Middle frontal gyrus (tissue), 1 donor: ENCODE measurements around the gene NUP210L.
"Not testable (repeated sequence)": the region's sequence is repeated elsewhere in the genome, so short reads cannot be mapped to it uniquely, and the experiment has no call there.

Experiments
- DNase-seq: peaks from one replicate; pipeline ENCODE4 v3.0.0-alpha.2; 2015; ENCODE audit warnings: low spot score; ENCODE audit errors: extremely low spot score

The NUP210L gene

DNA sequence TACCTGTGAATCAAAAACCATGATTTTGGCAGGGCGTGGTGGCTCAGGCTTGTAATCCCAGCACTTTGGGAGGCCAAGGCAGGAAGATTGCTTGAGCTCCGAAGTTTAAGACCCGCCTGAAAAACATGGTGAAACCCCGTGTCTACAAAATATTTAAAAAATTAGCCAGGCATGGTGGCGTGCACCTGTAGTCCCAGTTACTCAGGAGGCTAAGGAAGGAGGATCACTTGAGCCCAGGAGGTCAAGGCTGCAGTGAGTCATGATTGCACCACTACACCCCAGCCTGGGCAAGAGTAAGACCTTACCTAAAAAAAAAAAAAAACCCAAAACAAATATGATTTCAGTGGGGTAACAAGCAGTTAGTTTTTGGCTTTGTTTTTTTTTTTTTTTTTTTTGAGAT, 54.7 kb downstream of the NUP210L start:
- not testable (repeated sequence) for DNase-seq

DNA sequence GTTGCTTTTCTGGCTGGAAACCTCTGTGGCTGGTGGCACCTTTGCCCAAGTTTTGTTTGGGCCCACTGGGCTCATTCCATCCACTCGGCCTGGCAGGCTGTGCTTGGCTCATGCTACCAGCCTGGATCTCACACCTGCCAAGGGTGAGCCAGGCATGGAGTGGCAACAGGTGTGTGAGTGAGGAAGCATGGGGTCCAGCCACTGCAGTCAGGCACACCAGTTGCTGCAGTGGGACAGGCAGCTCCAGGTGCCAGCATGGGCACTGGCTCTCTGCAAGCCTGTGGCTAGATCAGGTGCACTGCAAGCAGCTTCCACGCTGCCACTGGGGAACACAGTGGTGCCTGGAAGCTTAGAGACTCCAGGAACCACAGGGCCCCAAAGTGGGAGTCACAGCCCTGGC, 57.0 kb downstream of the NUP210L start:
- DNase-seq = no peak

DNA sequence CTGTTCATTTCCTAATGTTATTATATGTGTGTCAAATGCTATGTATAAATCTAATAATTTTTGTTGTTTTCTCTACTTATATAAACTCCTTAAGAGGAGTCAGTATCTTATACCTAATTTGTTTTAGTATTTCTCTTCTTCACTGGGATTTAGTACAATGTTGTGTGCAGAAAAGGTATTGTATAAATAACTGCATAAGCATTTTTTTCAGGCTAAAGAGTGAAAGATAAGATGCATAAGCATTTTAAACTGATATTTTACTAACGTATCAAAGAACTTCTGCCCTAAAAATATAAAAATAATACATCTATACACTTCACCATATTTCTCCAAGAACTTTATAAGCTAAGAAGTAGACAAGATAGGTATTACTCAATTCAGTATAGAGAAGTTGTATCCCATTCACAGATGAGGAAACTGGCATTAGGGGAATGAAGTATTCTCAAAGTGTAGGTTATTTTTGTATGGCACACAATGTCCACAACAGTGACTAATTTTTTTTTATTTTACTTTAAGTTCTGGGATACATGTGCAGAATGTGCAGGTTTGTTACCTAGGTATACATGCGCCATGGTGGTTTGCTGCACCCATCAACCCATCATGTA, 59.3 kb downstream of the NUP210L start:
- DNase-seq = no peak

DNA sequence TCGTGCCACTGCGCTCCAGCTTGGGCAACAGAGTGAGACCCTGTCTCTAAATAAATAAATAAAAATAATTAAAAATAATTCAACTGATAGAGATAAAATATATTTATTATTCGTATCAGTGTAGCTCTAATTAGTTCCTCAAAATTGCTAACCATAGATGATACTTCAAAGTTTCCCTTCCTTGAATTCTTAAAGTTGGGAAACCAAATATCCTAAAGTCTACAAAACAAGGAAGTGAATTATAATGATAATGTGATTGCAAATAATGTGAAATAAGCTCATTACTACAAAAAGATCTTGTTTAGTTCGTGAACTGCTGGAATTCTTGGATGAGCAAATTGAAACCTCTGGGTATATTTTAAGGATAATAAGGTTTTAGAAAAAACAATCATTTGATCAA, 60.5 kb downstream of the NUP210L start:
- no peak for DNase-seq

DNA sequence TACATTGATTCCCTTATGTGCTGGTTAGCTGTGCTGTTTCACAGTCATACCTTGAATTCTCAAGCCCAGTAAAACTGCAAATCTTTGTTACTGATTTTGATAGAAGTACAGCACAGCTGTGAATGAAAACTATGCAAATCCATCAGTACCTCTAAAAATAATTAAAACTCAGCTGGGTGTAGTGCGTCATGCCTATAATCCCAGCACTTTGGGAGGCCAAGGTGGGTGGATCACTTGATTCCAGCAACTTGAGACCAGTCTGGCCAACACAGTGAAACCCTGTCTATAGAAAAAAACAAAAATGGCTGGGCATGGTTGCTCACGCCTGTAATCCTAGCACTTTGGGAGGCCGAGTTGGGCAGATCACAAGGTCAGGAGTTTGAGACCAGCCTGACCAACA, 61.2 kb downstream of the NUP210L start:
- DNase-seq = no peak

DNA sequence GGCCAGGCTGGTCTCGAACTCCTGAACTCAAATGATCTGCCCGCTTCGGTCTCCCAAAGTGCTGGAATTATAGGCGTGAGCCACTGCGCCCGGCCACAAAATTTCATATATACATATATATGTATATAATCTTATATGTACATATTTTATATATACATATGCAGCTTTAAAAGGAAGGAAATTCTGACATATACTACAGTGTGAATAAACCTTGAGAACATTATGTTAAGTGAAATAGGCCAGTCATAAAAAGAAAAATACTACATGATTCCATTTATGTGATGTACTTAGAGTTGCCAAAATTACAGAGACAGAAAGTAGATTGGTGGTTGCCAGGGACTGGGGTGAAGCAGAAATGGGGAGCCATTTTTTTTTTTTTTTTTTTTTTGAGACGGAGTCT, 63.2 kb downstream of the NUP210L start:
- DNase-seq = no peak

DNA sequence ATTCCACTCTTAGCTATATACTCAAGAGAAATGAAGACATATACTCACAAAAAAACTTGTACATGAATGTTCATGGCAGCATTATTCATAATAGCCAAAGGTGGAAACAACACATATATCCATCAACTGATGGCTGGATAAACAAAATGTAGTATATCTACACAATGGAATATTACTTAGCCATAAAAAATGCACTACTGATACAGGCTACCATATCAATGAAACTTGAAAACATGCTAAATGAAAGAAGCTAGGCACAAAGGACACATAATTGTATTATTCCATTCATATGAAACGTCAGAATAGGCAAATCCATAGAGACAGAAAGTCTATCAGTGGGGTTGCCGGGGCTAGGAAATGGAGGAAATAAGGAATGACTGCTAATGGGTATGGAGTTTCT, 67.3 kb downstream of the NUP210L start:
- DNase-seq = no peak

DNA sequence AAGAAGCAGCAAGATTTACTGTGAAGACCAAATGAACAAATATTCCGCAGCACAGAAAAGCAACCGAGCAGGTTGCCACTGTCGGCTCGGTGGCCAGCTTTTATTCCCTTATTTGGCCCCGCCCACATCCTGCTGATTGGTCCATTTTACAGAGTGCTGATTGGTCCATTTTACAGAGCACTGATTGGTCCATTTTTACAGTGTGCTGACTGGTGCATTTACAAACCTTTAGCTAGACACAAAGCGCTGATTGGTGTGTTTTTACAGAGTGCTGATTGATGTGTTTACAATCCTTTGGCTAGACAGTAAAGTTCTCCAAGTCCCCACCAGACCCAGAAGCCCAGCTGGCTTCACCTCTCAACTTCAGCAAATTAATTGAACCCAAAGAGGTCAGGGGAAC, 71.8 kb downstream of the NUP210L start:
- DNase-seq = not testable (repeated sequence)

DNA sequence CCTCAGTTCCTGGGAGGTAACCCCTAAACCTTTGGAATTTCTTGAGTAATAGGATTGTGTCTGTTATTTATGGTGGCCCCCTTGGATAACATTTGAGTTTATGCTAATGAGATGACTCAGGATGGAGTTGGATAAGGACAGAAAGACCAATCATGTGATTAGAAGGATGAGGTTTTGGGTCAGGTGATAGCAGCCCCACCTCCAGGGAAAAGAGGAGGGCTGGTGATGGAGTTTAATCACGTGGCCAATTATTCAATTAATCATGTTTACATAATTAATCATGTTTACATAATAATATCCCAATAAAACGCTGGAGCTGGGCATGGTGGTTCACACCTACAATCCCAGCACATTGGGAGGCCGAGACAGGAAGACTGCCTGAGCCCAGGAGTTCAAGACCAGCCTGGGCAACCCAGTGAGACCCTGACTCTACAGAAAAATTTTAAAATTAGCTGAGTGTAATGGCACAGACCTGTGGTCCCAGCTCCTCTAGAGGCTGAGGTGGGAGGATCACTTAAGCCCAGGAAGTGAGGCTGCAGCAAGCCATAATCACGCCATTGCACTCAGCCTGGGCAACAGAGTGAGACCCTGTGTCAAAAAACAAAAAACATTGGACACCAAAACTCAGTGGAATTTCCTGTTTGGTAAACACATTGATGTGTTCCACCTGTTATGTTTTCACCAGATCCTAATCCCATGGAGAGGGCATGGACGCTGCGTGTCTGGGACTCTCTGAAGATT, 73.3 kb downstream of the NUP210L start:
- no peak for DNase-seq

DNA sequence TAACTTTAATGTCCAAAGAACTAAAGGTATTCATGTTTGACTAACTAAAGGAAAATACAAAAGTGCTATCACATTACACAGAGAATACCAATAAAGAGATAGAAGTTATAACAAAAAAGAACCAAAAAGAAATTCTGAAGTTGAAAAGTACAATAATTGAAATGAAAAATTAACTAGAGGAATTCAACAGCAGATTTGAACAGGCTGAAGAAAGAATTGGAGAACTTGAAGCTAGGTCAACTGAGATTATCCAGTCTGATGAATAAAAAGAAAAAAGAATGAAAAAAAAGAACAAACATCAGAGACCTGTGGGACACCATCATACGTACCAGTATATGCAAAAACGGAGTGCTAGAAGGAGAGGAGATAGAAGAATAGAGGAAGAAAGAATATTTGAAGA, 78.5 kb downstream of the NUP210L start:
- DNase-seq = no peak

DNA sequence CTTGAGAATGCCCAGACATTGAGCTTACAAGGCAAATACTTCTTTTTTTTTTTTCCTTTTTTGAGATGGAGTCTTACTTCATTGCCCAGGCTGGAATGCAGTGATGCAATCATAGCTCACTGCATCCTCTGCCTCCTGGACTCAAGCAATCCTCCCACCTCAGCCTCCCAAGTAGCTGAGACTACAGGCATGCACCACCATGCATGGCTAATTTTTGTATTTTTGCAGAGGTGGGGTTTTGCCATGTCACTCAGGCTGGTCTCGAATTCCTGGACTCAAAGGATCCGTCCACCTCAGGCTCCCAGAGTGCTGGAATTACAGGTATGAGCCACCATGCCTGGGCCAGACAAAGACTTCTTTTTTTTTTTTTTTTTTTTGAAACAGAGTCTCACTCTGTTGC, 79.1 kb downstream of the NUP210L start:
- no peak for DNase-seq

DNA sequence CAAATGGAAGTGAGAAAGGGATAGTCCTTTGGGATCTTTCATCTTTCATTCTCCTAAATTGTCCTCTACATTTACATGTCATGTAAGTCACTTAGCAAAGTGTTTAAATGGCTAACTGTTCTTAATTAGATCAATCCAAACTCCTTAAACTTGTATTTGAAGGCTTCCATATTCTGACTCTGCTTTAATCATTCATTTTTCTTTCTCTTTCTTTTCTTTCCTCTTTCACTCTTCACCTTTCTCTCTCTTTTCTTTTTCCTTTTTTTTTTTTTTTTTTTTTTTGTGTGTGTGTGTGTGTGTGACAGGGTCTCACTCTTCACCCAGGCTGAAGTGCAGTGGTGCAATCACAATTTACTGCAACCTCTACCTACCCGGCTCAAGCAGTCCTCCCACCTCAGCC, 92.6 kb downstream of the NUP210L start:
- DNase-seq = no peak

DNA sequence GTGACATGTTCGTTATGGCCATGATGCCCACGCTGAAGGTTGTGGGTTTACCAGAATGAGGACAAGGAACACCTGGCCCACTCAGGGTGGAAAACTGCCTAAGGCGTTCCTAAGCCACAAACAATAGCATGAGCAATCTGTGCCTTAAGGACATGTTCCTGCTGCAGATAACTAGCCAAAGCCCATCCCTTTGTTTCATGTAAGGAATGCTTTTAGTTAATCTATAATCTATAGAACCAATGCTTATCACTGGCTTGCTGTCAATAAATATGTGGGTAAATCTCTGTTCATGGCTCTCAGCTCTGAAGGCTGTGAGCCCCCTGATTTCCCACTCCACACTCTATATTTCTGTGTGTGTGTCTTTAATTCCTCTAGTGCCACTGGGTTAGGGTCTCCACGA, 107.4 kb downstream of the NUP210L start:
- DNase-seq = not testable (repeated sequence)

DNA sequence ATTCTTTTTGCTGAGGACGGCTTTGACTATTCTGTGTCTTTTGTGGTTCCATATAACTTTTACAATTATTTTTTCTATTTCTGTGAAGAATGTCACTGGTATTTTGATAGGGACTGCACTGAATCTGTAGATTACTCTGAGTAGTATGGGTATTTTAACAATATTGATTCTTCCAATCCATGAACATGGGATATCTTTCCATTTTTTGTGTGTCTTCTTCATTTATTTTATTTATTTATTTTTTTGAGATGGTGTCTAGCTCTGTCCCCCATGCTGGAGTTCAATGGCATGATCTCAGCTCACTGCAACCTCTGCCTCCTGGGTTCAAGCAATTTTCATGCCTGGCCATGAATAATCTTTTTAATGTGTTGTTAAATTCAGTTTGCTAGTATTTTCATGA, 121.2 kb downstream of the NUP210L start:
- DNase-seq = not testable (repeated sequence)

DNA sequence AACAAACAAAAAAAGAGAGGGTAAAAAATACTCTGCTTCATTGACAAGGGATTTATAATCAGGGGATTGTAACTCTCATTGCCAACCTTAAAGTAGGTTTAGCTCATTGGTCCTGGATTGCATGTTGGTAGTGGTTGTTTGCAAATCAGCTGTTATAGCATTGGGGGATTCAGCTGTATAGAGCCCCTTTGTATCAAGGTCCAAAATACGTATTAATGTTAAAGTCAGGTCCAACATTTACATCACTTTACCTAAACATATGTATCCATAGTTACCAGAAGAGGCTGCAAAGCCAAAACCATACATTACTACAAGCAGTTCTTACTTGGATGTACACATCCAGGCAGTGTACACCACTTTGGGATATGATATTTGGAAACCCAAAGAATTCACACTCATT, 134.9 kb downstream of the NUP210L start:
- DNase-seq = no peak

DNA sequence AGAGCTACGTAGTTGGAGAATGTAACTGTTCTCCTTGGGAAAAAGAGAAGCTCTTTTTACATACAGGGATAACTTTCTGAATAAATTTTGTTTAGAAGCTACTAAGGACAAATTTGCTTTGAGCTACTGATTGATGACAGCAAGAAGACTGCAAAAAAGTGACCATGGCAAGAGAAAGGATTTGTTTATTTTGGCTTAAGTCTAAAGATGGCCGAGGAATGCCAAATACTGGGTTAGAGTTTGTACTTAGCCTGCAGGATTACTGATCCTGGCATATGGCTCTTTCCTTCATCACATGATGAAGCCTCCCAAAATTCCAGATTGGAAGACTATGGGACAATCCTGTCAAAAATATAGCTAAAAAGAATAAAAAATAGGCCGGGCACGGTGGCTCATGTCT, 135.6 kb downstream of the NUP210L start:
- no peak for DNase-seq

DNA sequence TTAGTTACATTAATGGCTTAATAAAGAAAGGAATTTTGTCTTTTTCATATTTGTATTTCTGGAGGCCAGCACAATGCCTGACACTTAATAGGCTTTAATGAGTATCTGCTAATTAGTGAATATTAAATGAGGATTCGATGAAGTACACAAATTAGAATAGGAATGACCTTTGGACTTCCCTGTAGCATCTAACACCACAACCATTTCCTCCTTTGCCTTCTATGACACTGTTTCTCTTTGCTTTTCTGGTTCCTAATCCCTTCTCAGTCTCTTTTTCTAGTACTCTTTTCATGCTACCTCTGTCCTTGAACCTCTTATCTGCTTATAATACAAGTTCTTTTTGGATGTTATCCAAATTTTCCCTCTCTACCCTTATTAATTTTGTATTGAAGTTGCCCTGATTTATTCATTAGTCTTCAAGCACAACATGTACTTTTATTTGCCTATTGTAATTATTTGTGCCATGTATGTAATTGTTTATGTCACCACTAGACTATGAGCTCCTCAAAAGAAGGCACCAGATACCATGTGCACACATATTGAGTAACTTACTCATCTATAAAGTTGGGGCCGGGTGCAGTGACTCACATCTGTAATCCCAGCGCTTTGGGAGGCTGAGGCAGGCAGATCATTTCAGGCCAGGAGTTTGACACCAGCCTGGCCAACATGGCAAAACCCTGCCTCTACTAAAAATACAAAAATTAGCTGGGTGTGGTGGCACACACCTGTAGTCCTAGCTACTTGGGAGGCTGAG, 140.5 kb downstream of the NUP210L start:
- DNase-seq = no peak

DNA sequence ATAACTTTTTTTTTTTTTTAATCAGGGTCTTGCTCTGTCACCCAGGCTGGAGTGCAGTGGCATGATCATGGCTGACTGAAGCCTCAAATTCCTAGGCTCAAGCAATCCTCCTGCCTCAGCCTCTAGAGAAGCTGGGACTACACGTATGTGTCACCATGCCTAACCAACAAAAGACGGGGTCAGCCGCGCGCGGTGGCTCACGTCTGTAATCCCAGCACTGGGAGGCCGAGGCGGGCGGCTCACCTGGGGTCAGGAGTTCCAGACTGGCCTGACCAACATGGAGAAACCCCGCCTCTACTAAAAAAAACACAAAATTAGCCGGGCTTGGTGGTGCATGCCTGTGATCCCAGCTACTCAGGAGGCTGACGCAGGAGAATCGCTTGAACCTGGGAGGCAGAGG, 142.3 kb downstream of the NUP210L start:
- DNase-seq = not testable (repeated sequence)

DNA sequence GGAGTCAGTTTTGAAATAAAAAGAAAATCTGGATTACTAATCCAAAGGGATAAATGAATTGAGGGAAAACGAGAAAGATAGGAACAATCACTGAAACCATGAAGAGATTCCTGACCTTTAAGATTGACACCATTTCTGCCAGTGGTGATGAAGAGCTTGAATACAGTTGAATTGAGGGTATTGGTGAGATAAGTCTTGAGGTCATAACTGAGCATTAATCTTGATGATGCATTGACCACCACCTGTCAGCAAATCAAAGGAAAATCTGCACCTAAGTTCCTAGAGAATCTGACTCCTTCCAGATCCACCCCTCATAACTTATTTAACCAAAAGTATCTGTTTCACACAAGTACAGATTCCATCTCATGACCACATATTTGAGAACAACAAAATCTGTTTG, 142.7 kb downstream of the NUP210L start:
- DNase-seq = no peak

DNA sequence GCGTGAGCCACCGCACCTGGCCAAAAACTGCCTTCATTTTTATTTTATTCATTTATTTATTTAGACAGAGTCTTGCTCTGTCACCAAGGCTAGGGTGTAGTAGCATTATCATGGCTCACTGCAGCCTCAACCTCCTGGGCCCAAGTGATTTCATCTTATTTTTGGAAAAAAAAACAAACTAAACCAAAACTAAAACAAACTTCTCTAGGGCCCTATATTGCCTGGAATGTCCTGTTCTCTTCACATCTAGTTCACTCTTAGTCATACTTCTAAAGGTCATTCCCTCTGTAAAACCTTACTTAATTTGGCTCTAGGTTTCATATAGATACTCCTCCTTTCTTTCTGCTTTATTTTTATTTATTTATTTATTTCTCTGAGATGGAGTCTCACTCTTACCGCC, 148.7 kb downstream of the NUP210L start:
- DNase-seq = no peak

DNA sequence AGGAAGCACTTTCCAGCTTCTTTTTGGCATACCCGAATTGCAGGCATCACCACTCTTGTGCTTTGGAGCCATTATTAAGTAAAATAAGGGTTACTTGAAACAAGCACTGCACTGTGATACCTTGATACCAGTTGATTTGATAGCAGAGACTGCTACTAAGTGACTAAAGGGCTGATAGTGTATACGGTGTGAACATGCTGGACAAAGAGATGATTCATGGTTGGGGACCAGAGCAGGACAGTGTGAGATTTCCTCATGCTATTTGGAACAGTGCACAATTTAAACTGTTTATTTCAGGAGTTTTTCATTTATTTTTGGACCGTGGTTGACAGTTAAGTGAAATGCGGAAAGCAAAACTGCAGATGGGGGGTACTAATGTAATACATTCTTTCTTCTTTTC, 154.5 kb downstream of the NUP210L start:
- DNase-seq = no peak

DNA sequence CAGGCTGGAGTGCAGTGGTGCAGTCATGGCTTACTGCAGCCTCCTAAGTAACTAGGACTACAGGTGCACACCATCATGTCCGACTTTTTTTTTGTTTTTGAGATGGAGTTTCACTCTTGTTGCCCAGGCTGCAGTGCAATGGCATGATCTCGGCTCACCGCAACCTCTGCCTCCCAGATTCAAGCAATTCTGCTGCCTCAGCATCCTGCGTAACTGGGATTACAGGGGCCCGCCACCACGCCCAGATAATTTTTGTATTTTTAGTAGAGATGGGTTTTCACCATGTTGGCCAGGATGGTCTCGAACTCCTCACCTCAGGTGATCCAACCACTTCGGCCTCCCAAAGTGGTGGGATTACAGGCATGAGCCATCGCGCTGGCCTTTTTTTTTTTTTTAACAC, 158.0 kb downstream of the NUP210L start:
- DNase-seq = not testable (repeated sequence)

DNA sequence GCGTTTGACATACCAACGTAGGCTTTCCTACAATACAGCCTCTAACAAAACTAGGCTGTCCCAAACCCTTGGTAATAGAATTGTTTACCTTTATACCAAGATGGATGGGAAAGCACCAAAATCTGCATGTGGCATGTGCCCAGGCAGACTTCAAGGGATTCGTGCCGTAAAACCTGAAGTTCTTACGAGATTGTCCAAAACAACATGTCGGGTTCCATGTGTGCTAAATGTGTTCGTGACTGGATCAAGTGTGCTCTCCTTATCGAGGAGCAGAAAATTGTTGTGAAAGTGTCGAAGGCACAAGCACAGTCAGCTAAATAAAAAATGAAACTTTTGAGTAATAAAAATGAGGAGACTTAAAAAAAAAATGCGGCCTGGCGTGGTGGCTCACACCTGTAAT, 159.2 kb downstream of the NUP210L start:
- DNase-seq = no peak
